Natural killer cell (primary cell): ENCODE measurements around the gene SEMA5A. TPM values are rescaled to one million over a fixed set of nuclear protein-coding genes. Genes with fewer than 3 reads are reported as not detected.

Source experiments
- ATAC-seq, 3 donors: fragments of 150-1000 bp in 2 of 3; fragments of 200-7000 bp in 1 of 3; cut with Tn5 transposase; 1 replicate in 1 of 3; 2 replicates in 2 of 3; pipeline ENCODE4 v1.10.0; 2021; ENCODE audit warnings: mild to moderate bottlenecking in 2 of 3, moderate library complexity in 2 of 3
- DNase-seq, 2 donors: peaks; one replicate each; pipeline versions ENCODE4 v3.0.0 to v3.0.0-alpha.2; 2013 to 2021; ENCODE audit warnings: mixed read lengths in 1 of 2
- H3K27ac ChIP-seq: one replicate; pipeline ENCODE4 v1.5.1; 2013; ENCODE audit warnings: mild to moderate bottlenecking, low read length
- H3K27me3 ChIP-seq: one replicate; pipeline ENCODE4 v1.6.1; 2013; ENCODE audit warnings: low read length; ENCODE audit not compliant: control insufficient read depth, insufficient read depth
- H3K36me3 ChIP-seq: one replicate; pipeline ENCODE4 v1.6.1; 2013; ENCODE audit warnings: low read length; ENCODE audit not compliant: control insufficient read depth, insufficient read depth
- H3K4me1 ChIP-seq: one replicate; pipeline ENCODE4 v1.6.1; 2013; ENCODE audit warnings: low read length; ENCODE audit not compliant: control insufficient read depth, insufficient read depth
- H3K4me3 ChIP-seq: one replicate; pipeline ENCODE4 v1.5.1; 2013; ENCODE audit warnings: low read length
- H3K9me3 ChIP-seq: one replicate; pipeline ENCODE4 v1.6.1; 2013; ENCODE audit warnings: low read length; ENCODE audit not compliant: control insufficient read depth, insufficient read depth
- H3K27ac Mint-ChIP-seq, 2 donors: one replicate each; pipeline ENCODE4 v1.8.0; 2022; ENCODE audit warnings: mild to moderate bottlenecking in 2 of 2, mixed read lengths in 2 of 2, moderate library complexity in 1 of 2
- H3K27me3 Mint-ChIP-seq, 2 donors: one replicate each; pipeline ENCODE4 v1.8.0; 2022; ENCODE audit warnings: low read depth in 2 of 2, mixed read lengths in 2 of 2
- H3K36me3 Mint-ChIP-seq: one replicate; pipeline ENCODE4 v1.8.0; 2022; ENCODE audit warnings: mixed read lengths
- H3K4me1 Mint-ChIP-seq, 2 donors: one replicate each; pipeline ENCODE4 v1.8.0; 2022; ENCODE audit warnings: mixed read lengths in 2 of 2
- H3K4me3 Mint-ChIP-seq: one replicate; pipeline ENCODE4 v1.8.0; 2022; ENCODE audit warnings: mild to moderate bottlenecking, moderate library complexity, mixed read lengths
- H3K9me3 Mint-ChIP-seq, 2 donors: one replicate each; pipeline ENCODE4 v1.8.0; 2022; ENCODE audit warnings: mixed read lengths in 2 of 2
- WGBS: methylation state at CpG from one replicate; pipeline ENCODE4 v1.1.7; 2013; ENCODE audit warnings: missing lambda C conversion rate; ENCODE audit not compliant: insufficient coverage; 5-methylcytosine and 5-hydroxymethylcytosine counted together
- intact Hi-C: fragments of 100-400 bp; cut with micrococcal nuclease; formaldehyde crosslinking; loops from one replicate; pipeline ENCODE4 v1.14.2; 2022
- total RNA-seq, 4 donors: library from RNA; stranded (reverse); fragments of 120-200 nt in 1 of 4; gene quantifications; one replicate each; pipeline versions ENCODE4 v1.2.3 to v1.2.4, GENCODE V29; 2013 to 2022
- TF ChIP-seq, protein P1 (sequence below): fragments of 200-600 bp; IDR thresholded peaks from one replicate; pipeline ENCODE4 v1.8.0; 2022; ENCODE audit warnings: antibody characterized with exemption

Gene SEMA5A, protein sequence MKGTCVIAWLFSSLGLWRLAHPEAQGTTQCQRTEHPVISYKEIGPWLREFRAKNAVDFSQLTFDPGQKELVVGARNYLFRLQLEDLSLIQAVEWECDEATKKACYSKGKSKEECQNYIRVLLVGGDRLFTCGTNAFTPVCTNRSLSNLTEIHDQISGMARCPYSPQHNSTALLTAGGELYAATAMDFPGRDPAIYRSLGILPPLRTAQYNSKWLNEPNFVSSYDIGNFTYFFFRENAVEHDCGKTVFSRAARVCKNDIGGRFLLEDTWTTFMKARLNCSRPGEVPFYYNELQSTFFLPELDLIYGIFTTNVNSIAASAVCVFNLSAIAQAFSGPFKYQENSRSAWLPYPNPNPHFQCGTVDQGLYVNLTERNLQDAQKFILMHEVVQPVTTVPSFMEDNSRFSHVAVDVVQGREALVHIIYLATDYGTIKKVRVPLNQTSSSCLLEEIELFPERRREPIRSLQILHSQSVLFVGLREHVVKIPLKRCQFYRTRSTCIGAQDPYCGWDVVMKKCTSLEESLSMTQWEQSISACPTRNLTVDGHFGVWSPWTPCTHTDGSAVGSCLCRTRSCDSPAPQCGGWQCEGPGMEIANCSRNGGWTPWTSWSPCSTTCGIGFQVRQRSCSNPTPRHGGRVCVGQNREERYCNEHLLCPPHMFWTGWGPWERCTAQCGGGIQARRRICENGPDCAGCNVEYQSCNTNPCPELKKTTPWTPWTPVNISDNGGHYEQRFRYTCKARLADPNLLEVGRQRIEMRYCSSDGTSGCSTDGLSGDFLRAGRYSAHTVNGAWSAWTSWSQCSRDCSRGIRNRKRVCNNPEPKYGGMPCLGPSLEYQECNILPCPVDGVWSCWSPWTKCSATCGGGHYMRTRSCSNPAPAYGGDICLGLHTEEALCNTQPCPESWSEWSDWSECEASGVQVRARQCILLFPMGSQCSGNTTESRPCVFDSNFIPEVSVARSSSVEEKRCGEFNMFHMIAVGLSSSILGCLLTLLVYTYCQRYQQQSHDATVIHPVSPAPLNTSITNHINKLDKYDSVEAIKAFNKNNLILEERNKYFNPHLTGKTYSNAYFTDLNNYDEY
- under 1 TPM in 1 of 3 donors, not detected in 2; 0.15 TPM for total RNA-seq
- total RNA-seq (2013): 0.02 TPM

DNA sequence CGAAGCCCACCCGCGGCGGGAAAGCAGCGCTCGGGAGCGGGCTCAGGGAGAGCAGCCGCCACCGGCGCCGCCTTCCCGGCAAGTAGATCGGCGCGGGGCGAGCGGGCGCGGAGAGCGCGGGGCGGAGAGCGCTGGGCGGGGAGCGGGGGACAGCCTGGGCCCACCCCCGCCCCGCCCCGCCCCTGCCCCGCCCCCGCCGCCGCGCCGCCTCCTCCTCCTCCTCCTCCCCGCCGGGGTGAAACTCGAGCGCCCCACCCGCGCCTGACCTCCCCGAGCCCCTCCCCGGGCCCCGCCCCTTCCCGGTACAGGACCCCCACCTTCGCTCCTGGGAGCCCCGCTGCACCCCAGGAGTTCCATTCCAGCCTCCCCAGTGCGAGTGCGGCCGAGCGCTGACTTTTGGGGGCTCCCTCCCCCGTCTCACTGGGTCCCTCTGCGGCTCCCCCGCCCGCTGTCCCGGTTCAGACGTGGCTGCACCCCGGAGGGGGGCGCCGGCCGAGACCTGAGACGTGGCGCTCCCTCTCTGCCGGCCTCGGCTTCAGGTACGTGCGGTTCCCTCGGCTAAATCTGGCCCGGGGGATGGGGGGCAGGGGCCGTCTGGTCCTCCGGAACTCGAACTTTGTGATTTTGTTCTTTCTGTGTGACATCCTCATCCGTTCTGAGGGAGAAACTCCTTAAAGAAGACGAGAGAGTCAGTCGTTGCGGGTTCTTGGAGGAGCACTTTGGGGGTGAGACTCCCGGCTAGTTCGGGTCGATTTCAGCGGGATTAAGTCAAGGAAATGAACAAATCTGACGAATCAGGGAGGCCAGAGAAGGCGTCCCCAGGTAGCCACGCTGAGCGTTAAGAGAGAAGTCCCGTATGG, at the start of gene SEMA5A:
SEMA5A (minus strand) TSS at position 84 of the 860 bp plus-strand sequence. CDS start 166,129 bp downstream, outside the sequence.
- ATAC-seq: peak in 1 of 3 donors; percentile 45
- Histone ChIP-seq H3K4me1 (peaks cover 10% of the 10 kb centered on the region), H3K36me3 (no peaks in the 10 kb centered on the region), H3K27ac (no peak within 1 kb of the TSS), H3K27me3 (peaks cover 11% of the 10 kb centered on the region), H3K4me3 (no peak within 1 kb of the TSS), H3K9me3 (no peaks in the 10 kb centered on the region)
- TF ChIP-seq, protein P1, sequence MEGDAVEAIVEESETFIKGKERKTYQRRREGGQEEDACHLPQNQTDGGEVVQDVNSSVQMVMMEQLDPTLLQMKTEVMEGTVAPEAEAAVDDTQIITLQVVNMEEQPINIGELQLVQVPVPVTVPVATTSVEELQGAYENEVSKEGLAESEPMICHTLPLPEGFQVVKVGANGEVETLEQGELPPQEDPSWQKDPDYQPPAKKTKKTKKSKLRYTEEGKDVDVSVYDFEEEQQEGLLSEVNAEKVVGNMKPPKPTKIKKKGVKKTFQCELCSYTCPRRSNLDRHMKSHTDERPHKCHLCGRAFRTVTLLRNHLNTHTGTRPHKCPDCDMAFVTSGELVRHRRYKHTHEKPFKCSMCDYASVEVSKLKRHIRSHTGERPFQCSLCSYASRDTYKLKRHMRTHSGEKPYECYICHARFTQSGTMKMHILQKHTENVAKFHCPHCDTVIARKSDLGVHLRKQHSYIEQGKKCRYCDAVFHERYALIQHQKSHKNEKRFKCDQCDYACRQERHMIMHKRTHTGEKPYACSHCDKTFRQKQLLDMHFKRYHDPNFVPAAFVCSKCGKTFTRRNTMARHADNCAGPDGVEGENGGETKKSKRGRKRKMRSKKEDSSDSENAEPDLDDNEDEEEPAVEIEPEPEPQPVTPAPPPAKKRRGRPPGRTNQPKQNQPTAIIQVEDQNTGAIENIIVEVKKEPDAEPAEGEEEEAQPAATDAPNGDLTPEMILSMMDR: no peak
- no peaks in the 10 kb centered on the region for H3K4me1 Mint-ChIP-seq
- peaks cover 0 to 3% of the 10 kb centered on the region in 2 donors for H3K9me3 Mint-ChIP-seq
- intact Hi-C loops: no loop called here
- H3K36me3 Mint-ChIP-seq: no peaks in the 10 kb centered on the region
- H3K27me3 Mint-ChIP-seq: peaks cover 18 to 19% of the 10 kb centered on the region in 2 donors
- H3K4me3 Mint-ChIP-seq: peak within 1 kb of the TSS; percentile 63
- no peak within 1 kb of the TSS for H3K27ac Mint-ChIP-seq
- 7% methylated on average over 67 of the region's 84 CpGs for WGBS
- DNase-seq: peak in 1 of 2 donors; percentile 27

DNA sequence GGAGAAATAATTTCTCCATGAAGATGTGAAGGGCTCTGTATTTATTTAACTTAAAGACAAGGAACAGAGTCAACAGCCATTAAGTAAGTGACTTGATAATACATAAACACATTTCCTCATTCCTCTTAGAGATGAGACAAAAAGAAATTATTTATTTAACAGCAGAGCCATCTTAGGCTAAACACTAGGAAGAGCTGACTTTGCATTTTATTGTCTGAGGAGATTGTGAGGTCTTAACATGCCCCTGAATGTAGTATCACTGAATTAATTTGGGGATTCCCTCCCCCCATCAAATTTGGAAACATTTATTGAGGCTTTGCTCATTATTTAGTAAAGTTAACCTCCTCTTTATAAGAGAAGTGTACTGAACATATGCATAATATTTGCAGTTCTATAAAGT, 49.0 kb upstream of the SEMA5A start:
- no peak overlapping the region for H3K4me3 Mint-ChIP-seq
- H3K27me3 ChIP-seq: no peaks in the 10 kb centered on the region
- TF ChIP-seq, protein P1: no peak
- H3K27me3 Mint-ChIP-seq: no peaks in the 10 kb centered on the region
- DNase-seq (no peak), ATAC-seq (no peak)
- H3K27ac ChIP-seq: no peak overlapping the region
- no peaks in the 10 kb centered on the region for H3K36me3 ChIP-seq
- no peaks in the 10 kb centered on the region for H3K4me1 Mint-ChIP-seq
- H3K36me3 Mint-ChIP-seq: no peaks in the 10 kb centered on the region
- peaks cover 6 to 7% of the 10 kb centered on the region in 2 donors for H3K9me3 Mint-ChIP-seq
- intact Hi-C loops: no loop called here
- no peak overlapping the region for H3K4me3 ChIP-seq
- no peaks in the 10 kb centered on the region for H3K9me3 ChIP-seq
- no peaks in the 10 kb centered on the region for H3K4me1 ChIP-seq
- no peak overlapping the region for H3K27ac Mint-ChIP-seq

DNA sequence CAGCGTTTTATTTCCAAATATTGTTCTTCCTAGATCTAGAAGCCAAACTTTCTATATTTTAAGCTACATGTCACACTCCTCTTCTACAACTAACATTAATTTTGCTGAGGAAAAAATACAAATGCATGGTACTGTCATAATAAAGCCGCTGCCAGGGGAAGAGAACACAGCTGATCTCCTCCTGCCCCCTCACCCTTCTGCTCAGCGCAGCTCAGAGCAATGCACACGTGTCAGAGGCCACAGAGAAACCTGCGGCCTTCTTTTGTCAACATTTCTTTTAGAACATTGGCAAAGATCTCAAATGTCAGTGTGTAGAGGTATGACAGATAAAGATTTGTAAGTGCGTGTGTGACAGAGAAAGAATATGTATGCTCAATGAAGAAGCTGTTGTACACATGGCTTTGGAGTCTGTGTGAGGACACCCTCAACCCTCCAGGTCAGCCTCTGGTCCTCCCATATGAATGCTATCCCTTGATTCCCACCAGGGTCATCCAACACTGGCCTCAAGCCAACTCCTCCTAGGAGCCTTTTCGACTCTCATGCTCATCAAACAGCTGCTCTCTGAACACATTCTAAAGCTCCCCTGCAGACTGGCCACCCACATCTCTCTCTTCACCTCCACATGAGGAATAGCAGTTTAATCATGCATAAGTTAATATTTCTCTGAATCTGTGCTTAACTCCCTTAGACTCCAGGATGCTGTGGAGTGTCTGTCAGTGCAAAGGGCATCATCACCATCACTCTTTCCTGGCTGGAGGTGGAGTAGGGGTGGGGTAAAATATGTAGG, 43.4 kb upstream of the SEMA5A start:
- H3K27ac ChIP-seq: no peak overlapping the region
- no peaks in the 10 kb centered on the region for H3K27me3 ChIP-seq
- H3K4me1 ChIP-seq: no peaks in the 10 kb centered on the region
- peaks cover 3 to 8% of the 10 kb centered on the region in 2 donors for H3K9me3 Mint-ChIP-seq
- TF ChIP-seq, protein P1: no peak
- peaks cover 5% of the 10 kb centered on the region for H3K9me3 ChIP-seq
- intact Hi-C loops: no loop called here
- no peak overlapping the region for H3K4me3 Mint-ChIP-seq
- 83% methylated on average over 7 of the region's 7 CpGs for WGBS
- no peak overlapping the region for H3K4me3 ChIP-seq
- H3K36me3 Mint-ChIP-seq: no peaks in the 10 kb centered on the region
- no peak for ATAC-seq
- no peaks in the 10 kb centered on the region for H3K36me3 ChIP-seq
- H3K4me1 Mint-ChIP-seq: no peaks in the 10 kb centered on the region
- no peak overlapping the region for H3K27ac Mint-ChIP-seq
- DNase-seq: no peak
- no peaks in the 10 kb centered on the region for H3K27me3 Mint-ChIP-seq
